ENCODE data around the gene PRPF8.

DNA sequence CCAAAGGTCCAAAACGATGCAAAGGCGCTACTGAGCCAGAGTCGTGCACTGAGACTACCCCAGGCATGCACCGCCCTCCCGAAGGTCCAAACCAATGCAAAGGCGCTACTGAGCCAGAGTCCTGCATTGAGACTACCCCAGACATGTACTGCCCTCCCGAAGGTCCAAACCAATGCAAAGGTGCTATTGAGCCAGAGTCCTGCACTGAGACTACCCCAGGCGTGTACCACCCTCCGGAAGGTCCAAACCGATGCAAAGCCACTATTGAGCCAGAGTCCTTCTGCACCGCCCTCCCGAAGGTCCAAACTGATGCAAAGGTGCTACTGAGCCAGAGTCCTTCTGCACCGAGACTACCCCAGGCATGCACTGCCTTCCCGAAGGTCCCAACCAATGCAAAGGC, 83.1 kb downstream of the PRPF8 start:
- TF ChIP-seq, protein P1, sequence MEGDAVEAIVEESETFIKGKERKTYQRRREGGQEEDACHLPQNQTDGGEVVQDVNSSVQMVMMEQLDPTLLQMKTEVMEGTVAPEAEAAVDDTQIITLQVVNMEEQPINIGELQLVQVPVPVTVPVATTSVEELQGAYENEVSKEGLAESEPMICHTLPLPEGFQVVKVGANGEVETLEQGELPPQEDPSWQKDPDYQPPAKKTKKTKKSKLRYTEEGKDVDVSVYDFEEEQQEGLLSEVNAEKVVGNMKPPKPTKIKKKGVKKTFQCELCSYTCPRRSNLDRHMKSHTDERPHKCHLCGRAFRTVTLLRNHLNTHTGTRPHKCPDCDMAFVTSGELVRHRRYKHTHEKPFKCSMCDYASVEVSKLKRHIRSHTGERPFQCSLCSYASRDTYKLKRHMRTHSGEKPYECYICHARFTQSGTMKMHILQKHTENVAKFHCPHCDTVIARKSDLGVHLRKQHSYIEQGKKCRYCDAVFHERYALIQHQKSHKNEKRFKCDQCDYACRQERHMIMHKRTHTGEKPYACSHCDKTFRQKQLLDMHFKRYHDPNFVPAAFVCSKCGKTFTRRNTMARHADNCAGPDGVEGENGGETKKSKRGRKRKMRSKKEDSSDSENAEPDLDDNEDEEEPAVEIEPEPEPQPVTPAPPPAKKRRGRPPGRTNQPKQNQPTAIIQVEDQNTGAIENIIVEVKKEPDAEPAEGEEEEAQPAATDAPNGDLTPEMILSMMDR (IDR thresholded peaks at IDR 0.05) = no peak
- TF ChIP-seq POLR2A (IDR thresholded peaks at IDR 0.05) = no peak
- no peak for TF ChIP-seq POLR2AphosphoS5 (IDR thresholded peaks at IDR 0.05)
